IMR-90 (cell line): ENCODE measurements around the gene RSRC1. TPM values are rescaled to one million over a fixed set of nuclear protein-coding genes. Genes with fewer than 3 reads are reported as not detected.
"Not testable (repeated sequence)": the region's sequence is repeated elsewhere in the genome, so short reads cannot be mapped to it uniquely, and the experiment has no call there.

Experiments
- ATAC-seq: fragments of 200-7000 bp; cut with Tn5 transposase; 2 replicates; pipeline ENCODE4 v1.9.1; 2020; ENCODE audit warnings: low read depth, mild to moderate bottlenecking, moderate library complexity
- BruUV-seq: library from RNA; stranded (reverse); fragments of 400-500 nt; replicated peaks from 2 replicates; lab custom pipeline; 2021; lab: Mats Ljungman, UMichigan
- CTCF ChIA-PET: fragments of 300-600 bp; formaldehyde crosslinking; extraction: SDS; loops from one replicate; lab custom pipeline; 2021; ENCODE audit warnings: antibody characterized with exemption; lab: Yijun Ruan, JAX
- POLR2A ChIA-PET: fragments of 300-600 bp; sonication (Branson Sonifier 250); formaldehyde crosslinking; loops from one replicate; lab custom pipeline; 2022; ENCODE audit warnings: antibody characterized with exemption; ENCODE audit not compliant: unreplicated experiment; lab: Charles Lee
- DNase-seq: peaks from one replicate; pipeline ENCODE4 v3.0.0; 2013
- H2AFZ ChIP-seq: replicated peaks from 2 replicates; pipeline ENCODE3; 2013; ENCODE audit warnings: low read length, mild to moderate bottlenecking; ENCODE audit not compliant: poor library complexity
- H2AK5ac ChIP-seq: 2 replicates; pipeline ENCODE4 v1.6.1; 2013; ENCODE audit warnings: low read depth, low read length, inconsistent platforms
- H2AK9ac ChIP-seq: replicated peaks from 2 replicates; pipeline ENCODE3; 2013; ENCODE audit warnings: mild to moderate bottlenecking, low read depth, low read length, moderate library complexity; ENCODE audit not compliant: poor library complexity
- H2BK120ac ChIP-seq: 2 replicates; pipeline ENCODE4 v1.6.1; 2013; ENCODE audit warnings: low read depth, low read length, inconsistent platforms
- H2BK15ac ChIP-seq: 3 replicates; pipeline ENCODE4 v1.6.1; 2013; ENCODE audit warnings: low read depth, low read length, inconsistent platforms
- H2BK20ac ChIP-seq: 2 replicates; pipeline ENCODE4 v1.6.1; 2013; ENCODE audit warnings: low read depth, mild to moderate bottlenecking, inconsistent platforms, low read length, moderate library complexity
- H2BK5ac ChIP-seq: 2 replicates; pipeline ENCODE4 v1.6.1; 2013; ENCODE audit warnings: mild to moderate bottlenecking, low read depth, low read length, inconsistent platforms; ENCODE audit not compliant: poor library complexity, severe bottlenecking
- H3K14ac ChIP-seq: replicated peaks from 2 replicates; pipeline ENCODE4 v1.6.1; 2013; ENCODE audit warnings: low read depth, low read length, inconsistent platforms
- H3K18ac ChIP-seq: 2 replicates; pipeline ENCODE4 v1.6.1; 2013; ENCODE audit warnings: low read depth, low read length, control low read depth
- H3K23ac ChIP-seq: 2 replicates; pipeline ENCODE4 v1.6.1; 2013; ENCODE audit warnings: low read depth, low read length, inconsistent platforms
- H3K27ac ChIP-seq: 2 replicates; pipeline ENCODE4 v1.5.1; 2013; ENCODE audit warnings: mild to moderate bottlenecking, control low read depth, low read length; ENCODE audit not compliant: insufficient read depth
- H3K27me3 ChIP-seq: 2 replicates; pipeline ENCODE4 v1.6.1; 2013; ENCODE audit warnings: low read length; ENCODE audit not compliant: control insufficient read depth, insufficient read depth
- H3K36me3 ChIP-seq: 2 replicates; pipeline ENCODE4 v1.6.1; 2013; ENCODE audit warnings: low read length, mixed read lengths; ENCODE audit not compliant: control insufficient read depth, insufficient read depth
- H3K4ac ChIP-seq: 2 replicates; pipeline ENCODE4 v1.6.1; 2013; ENCODE audit warnings: low read depth, low read length, inconsistent platforms
- H3K4me1 ChIP-seq: 2 replicates; pipeline ENCODE4 v1.6.1; 2013; ENCODE audit warnings: low read length, mixed read lengths; ENCODE audit not compliant: control insufficient read depth, insufficient read depth
- H3K4me2 ChIP-seq: 2 replicates; pipeline ENCODE4 v1.6.1; 2013; ENCODE audit warnings: low read depth, mild to moderate bottlenecking, control low read depth, low read length, moderate library complexity
- H3K4me3 ChIP-seq: 2 replicates; pipeline ENCODE4 v1.5.1; 2013; ENCODE audit warnings: low read depth, mild to moderate bottlenecking, control low read depth, low read length, moderate library complexity; ENCODE audit not compliant: insufficient read depth
- H3K56ac ChIP-seq: 2 replicates; pipeline ENCODE4 v1.6.1; 2013; ENCODE audit warnings: low read length, inconsistent platforms; ENCODE audit not compliant: insufficient read depth; ENCODE audit errors: extremely low read depth
- H3K79me1 ChIP-seq, 2 experiments: 2 replicates each; pipeline ENCODE4 v1.6.1; 2013; ENCODE audit warnings: low read length in 2 of 2, inconsistent platforms in 1 of 2, low read depth in 1 of 2
- H3K9ac ChIP-seq: 2 replicates; pipeline ENCODE4 v1.6.1; 2013; ENCODE audit warnings: low read depth, low read length, control low read depth
- H3K9me1 ChIP-seq: 2 replicates; pipeline ENCODE4 v1.6.1; 2013; ENCODE audit warnings: low read length, inconsistent platforms; ENCODE audit not compliant: insufficient read depth
- H3K9me3 ChIP-seq: 2 replicates; pipeline ENCODE4 v1.6.1; 2013; ENCODE audit warnings: low read length; ENCODE audit not compliant: control insufficient read depth, insufficient read depth
- H4K20me1 ChIP-seq: 2 replicates; pipeline ENCODE4 v1.6.1; 2013; ENCODE audit warnings: low read length, inconsistent platforms; ENCODE audit not compliant: insufficient read depth
- H4K5ac ChIP-seq: 2 replicates; pipeline ENCODE4 v1.6.1; 2013; ENCODE audit warnings: mild to moderate bottlenecking, low read depth, low read length, control low read depth
- H4K8ac ChIP-seq, 2 experiments: 2 replicates each; pipeline ENCODE4 v1.6.1; 2013; ENCODE audit warnings: low read depth in 2 of 2, low read length in 2 of 2, control low read depth in 1 of 2, inconsistent platforms in 1 of 2
- H4K91ac ChIP-seq: 2 replicates; pipeline ENCODE4 v1.6.1; 2013; ENCODE audit warnings: low read depth, low read length, inconsistent platforms; ENCODE audit not compliant: insufficient read depth
- WGBS, 2 experiments: methylation state at CpG; one replicate each; pipeline versions ENCODE4 v1.1.5 to v1.1.7; 2013; ENCODE audit warnings: missing lambda C conversion rate in 2 of 2; ENCODE audit not compliant: insufficient read length in 1 of 2; ENCODE audit errors: extremely low coverage in 2 of 2; 5-methylcytosine and 5-hydroxymethylcytosine counted together
- dilution Hi-C: fragments of 300-500 bp; cut with HindIII; formaldehyde crosslinking; loops from one replicate; pipeline ENCODE4 v1.14.3; 2018; ENCODE audit warnings: low sequenced_read_pairs; ENCODE audit not compliant: unreplicated experiment
- in situ Hi-C: fragments of 300-500 bp; cut with MboI; formaldehyde crosslinking; loops from 3 replicates; pipeline ENCODE4 v1.14.3; 2019; ENCODE audit warnings: low sequenced_read_pairs, inconsistent platforms, mixed read lengths
- intact Hi-C: fragments of 100-400 bp; cut with micrococcal nuclease; formaldehyde crosslinking; loops from 2 replicates; pipeline ENCODE4 v1.10.0; 2022
- polyA plus RNA-seq, 3 experiments: library from polyadenylated mRNA; depleted of rRNA; stranded (reverse); fragments of >200 nt; gene quantifications; 2 replicates each; pipeline ENCODE4 v1.2.3, GENCODE V29; 2012; ENCODE audit warnings: low replicate concordance in 1 of 3
- total RNA-seq: library from RNA; depleted of rRNA; stranded (reverse); fragments of >200 nt; gene quantifications from 2 replicates; pipeline ENCODE4 v1.2.3, GENCODE V29; 2012

Gene RSRC1
- total and polyA plus RNA-seq, 2 of the 4 experiments (the other 2 are of a cell fraction): 3.8 to 41.8 TPM

DNA sequence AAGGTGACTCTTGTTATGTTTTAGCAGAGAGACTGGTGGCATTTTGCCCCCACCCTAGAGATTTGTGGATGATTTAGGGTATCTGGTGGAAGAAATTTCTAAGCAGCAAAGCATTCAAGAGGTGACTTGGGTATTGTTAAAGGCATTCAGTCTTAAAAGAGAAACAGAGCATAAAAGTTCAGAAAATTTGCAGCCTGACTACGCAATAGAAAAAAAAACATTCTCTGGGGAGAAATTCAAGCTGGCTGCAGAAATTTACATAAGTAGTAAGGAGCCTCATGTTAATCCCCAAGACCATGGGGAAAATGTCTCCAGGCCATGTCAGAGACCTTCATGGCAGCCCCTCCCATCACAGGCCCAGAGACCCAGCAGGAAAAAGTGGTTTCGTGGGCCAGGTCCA is 231.1 kb downstream of the RSRC1 start:
- WGBS, 2 experiments: no CpG with 5 or more reads among the region's 2 CpGs
- DNase-seq, H2AK5ac ChIP-seq, intact Hi-C loops, H3K14ac ChIP-seq, H4K8ac ChIP-seq, H3K4me1 ChIP-seq, H3K4me3 ChIP-seq, CTCF ChIA-PET, H3K4ac ChIP-seq, H2AK9ac ChIP-seq, H3K27me3 ChIP-seq, POLR2A ChIA-PET, H2BK15ac ChIP-seq, H4K20me1 ChIP-seq, H3K56ac ChIP-seq, H4K91ac ChIP-seq, in situ Hi-C loops, H2BK120ac ChIP-seq, H3K9me1 ChIP-seq, BruUV-seq, H2BK5ac ChIP-seq, H2AFZ ChIP-seq, ATAC-seq, H2BK20ac ChIP-seq, H3K79me1 ChIP-seq, H3K9ac ChIP-seq, H3K18ac ChIP-seq, H3K4me2 ChIP-seq, H4K5ac ChIP-seq, H3K9me3 ChIP-seq, H3K23ac ChIP-seq, H3K36me3 ChIP-seq, dilution Hi-C loops, H3K27ac ChIP-seq: not testable (repeated sequence)
